ENCODE data around the gene KIF11.
"Not testable (repeated sequence)": the region's sequence is repeated elsewhere in the genome, so short reads cannot be mapped to it uniquely, and the experiment has no call there.

KIF11 gene

DNA sequence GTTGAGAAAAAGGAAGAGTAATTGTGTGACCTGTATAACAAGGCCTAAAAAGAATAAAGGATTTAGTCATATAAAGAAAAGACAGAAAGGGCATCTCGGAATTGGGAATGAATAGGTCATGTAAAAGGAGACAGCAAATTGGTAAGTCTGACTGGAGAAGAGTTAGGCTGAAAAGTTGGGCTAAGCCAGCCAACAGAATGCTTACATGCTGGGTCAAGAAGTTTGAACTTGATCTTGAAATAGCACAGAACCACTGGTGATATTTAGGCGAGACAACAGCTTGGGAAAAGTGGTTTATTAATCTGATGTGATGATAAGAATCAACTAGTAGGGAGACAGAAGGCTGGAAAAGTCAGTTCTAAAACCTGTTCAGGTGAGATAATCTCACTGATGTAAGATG lies 23.9 kb upstream of the KIF11 start:
- Histone ChIP-seq H3K4me3 (ENCODE audit: low read length) (no peak overlapping the region), H3K36me3 (ENCODE audit: control insufficient read depth, insufficient read depth, low read length) (no peaks in the 10 kb centered on the region), H3K9me3 (ENCODE audit: control insufficient read depth, insufficient read depth, low read length) (no peaks in the 10 kb centered on the region), H3K27me3 (ENCODE audit: control insufficient read depth, insufficient read depth, low read length) (no peaks in the 10 kb centered on the region), H3K4me1 (ENCODE audit: control insufficient read depth, insufficient read depth, low read length) (peaks cover 2% of the 10 kb centered on the region; the same call in 1 of the 2 replicates), H3K27ac (ENCODE audit: low read length) (no peak overlapping the region)
- no peak for DNase-seq (ENCODE audit: low read depth, low spot score)
- WGBS (ENCODE audit: insufficient coverage, insufficient read length), result no CpG with 5 or more reads among the region's 2 CpGs

DNA sequence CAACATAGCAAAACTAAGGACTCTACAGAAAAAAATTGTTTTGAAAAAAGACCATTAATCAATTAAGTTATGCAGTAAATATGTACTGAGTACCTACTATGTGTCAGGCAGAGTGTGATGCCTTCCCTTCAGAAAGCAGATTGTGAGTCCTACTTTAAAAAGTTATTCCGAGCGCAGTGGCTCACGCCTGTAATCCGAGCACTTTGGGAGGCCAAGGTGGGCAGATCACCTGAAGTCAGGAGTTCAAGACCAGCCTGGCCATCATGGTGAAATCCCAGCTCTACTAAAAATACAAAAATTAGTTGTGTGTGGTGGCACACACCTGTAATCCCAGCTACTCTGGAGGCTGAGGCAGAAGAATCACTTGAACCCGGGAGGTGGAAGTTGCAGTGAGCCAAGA lies 23.3 kb upstream of the KIF11 start:
- H3K4me1 ChIP-seq (ENCODE audit: control insufficient read depth, insufficient read depth, low read length); H3K36me3 ChIP-seq (ENCODE audit: control insufficient read depth, insufficient read depth, low read length); DNase-seq (ENCODE audit: low read depth, low spot score); H3K27ac ChIP-seq (ENCODE audit: low read length); H3K4me3 ChIP-seq (ENCODE audit: low read length); H3K9me3 ChIP-seq (ENCODE audit: control insufficient read depth, insufficient read depth, low read length); H3K27me3 ChIP-seq (ENCODE audit: control insufficient read depth, insufficient read depth, low read length): not testable (repeated sequence)
- no CpG with 5 or more reads among the region's 5 CpGs for WGBS (ENCODE audit: insufficient coverage, insufficient read length)

DNA sequence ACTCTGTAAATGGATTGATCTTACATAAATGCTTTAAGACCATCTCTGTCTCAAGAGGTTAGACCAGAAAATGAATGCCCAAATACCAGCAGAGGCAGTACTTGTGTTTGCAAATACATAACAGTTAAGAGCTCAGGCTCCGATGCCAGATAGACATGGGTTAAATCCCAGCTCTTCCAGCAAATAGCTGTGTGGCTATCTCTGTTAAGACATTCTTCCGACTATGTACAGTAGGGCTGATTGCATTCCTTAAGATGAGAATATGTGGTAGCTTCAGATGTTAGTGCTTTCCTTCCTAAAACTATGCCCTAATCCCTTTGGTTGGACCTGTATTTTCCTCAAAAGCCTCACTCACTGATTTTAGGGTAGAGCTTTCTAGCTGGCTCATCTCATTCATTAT lies 21.3 kb upstream of the KIF11 start:
- Histone ChIP-seq H3K9me3 (ENCODE audit: control insufficient read depth, insufficient read depth, low read length) (no peaks in the 10 kb centered on the region), H3K4me3 (ENCODE audit: low read length) (no peak overlapping the region), H3K27ac (ENCODE audit: low read length) (no peak overlapping the region), H3K4me1 (ENCODE audit: control insufficient read depth, insufficient read depth, low read length) (peaks cover 2% of the 10 kb centered on the region; the same call in 1 of the 2 replicates), H3K27me3 (ENCODE audit: control insufficient read depth, insufficient read depth, low read length) (no peaks in the 10 kb centered on the region), H3K36me3 (ENCODE audit: control insufficient read depth, insufficient read depth, low read length) (no peaks in the 10 kb centered on the region)
- WGBS (ENCODE audit: insufficient coverage, insufficient read length), result no CpG with 5 or more reads among the region's 2 CpGs
- no peak for DNase-seq (ENCODE audit: low read depth, low spot score)

DNA sequence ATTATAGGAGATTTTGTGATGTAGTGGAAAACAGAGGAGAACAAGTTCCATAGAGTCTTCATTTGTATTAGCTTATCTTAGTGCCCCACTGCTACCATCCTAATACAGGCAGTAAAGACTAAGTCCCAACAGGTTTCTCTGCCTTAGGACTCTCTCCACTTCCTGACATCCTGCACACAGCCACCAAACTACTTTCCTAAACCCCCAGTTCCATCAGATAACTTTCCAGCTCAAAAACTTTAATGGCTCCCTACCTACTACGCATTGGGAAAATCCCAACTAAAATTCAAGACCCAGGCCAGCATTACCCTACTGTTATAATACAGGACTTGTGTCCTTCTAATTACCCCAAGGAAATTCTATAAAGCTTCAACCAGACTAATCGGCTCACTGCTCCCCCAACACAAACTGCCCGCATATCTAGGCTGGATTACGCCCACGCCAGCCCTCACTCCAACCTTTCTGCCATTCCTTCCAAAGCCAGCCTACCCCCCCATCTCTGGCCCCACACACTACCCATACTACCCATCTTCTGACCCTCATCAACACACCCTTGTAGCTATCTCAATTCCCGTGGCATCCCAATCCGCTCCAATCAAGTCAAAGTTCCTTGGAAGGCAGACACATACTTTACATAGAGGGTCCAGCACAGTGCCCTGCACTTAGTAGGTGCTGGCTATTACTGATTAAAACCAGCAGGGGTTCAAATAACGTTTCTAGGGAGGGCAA lies 20.4 kb upstream of the KIF11 start:
- Histone ChIP-seq H3K4me3 (ENCODE audit: low read length) (peak overlapping the region; percentile 78; the same call in 1 of the 2 replicates), H3K4me1 (ENCODE audit: control insufficient read depth, insufficient read depth, low read length) (peaks cover 2% of the 10 kb centered on the region; the same call in 1 of the 2 replicates), H3K9me3 (ENCODE audit: control insufficient read depth, insufficient read depth, low read length) (no peaks in the 10 kb centered on the region), H3K36me3 (ENCODE audit: control insufficient read depth, insufficient read depth, low read length) (no peaks in the 10 kb centered on the region), H3K27me3 (ENCODE audit: control insufficient read depth, insufficient read depth, low read length) (no peaks in the 10 kb centered on the region), H3K27ac (ENCODE audit: low read length) (no peak overlapping the region)
- no CpG with 5 or more reads among the region's 8 CpGs for WGBS (ENCODE audit: insufficient coverage, insufficient read length)
- no peak for DNase-seq (ENCODE audit: low read depth, low spot score)

DNA sequence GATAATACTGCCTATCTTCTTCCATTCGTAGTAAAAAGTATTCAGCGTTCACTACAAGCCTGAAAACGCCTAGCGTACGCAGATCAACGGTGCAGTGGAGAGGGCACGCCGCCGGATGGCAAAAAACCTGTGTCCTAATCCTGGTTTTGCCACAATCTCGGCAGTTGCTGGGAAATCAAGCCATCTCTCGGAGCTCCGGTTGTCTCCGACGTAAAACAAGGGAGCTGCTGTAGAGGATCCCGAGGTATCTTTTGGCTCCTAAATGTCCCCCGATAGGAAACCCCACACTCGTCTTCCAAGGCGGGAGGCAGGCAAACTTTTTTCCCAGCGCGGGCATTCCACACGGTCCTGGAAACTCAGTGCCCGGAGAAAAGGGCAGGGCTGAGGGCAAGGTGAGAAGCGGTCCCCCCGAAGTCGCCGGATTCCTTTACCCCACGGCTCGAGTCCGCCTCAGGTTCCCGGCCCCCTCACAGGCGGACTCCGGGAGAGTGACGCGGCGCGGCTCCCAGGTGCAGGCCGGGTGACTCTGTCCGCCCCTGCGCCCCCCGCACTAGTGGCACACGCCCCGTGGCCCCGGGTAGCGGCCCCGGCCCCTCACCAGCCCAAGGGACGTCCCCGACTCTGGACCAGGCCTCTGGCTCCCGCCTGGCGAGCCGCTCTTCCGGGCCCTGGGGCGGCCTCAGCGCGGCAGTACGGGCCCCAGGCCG lies 19.7 kb upstream of the KIF11 start:
- no peak overlapping the region for H3K27ac ChIP-seq (ENCODE audit: low read length)
- peak overlapping the region; percentile 78 for H3K4me3 ChIP-seq (ENCODE audit: low read length)
- no peak for DNase-seq (ENCODE audit: low read depth, low spot score)
- peaks cover 2% of the 10 kb centered on the region; the same call in 1 of the 2 replicates for H3K4me1 ChIP-seq (ENCODE audit: control insufficient read depth, insufficient read depth, low read length)
- H3K9me3 ChIP-seq (ENCODE audit: control insufficient read depth, insufficient read depth, low read length), result no peaks in the 10 kb centered on the region
- no peaks in the 10 kb centered on the region for H3K36me3 ChIP-seq (ENCODE audit: control insufficient read depth, insufficient read depth, low read length)
- WGBS (ENCODE audit: insufficient coverage, insufficient read length), result no CpG with 5 or more reads among the region's 56 CpGs
- no peaks in the 10 kb centered on the region for H3K27me3 ChIP-seq (ENCODE audit: control insufficient read depth, insufficient read depth, low read length)

DNA sequence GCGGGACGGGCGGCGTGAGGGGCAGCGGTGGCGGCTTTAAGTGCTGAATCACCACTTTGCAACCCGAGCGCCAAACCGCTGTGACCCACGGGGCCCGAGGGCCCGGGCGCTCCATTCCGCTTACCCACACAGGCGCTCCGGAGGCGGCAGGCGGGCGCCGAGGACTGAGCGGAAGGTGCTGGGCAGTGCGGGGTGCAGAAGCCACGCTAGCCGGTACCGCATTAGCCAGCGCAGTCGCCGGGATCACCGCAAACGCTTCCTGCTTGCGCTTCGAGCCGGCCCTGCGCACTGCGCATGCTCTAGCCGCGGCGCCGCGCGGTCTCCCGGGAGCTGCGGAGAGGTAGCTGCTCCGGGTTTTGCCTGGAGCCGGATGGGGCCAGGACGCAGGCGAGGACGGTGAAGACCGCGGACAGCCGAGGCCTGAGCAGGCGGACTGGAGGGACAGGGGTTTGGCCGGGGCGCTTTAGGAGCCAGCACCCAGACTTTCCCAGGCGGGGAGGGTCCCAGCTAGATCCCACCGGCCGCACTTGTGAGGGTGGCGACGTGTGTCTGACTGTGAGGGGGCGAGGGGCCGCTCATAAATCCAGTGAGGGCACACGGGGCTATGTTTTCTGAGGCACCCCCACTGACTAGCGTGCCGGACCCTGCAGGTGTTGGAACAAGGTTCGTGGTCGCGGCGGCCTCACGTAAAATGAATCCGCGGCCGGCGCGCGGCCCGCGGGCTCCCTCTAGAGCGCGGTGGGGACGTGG lies 19.0 kb upstream of the KIF11 start, which contains the start of gene IDE:
Gene IDE, minus strand, starts transcription at position 296 of the 750 bp plus-strand sequence. Its CDS starts 74 bp downstream, at position 222.
- Histone ChIP-seq H3K27ac (ENCODE audit: low read length) (no peak within 1 kb of the TSS), H3K27me3 (ENCODE audit: control insufficient read depth, insufficient read depth, low read length) (no peaks in the 10 kb centered on the region), H3K36me3 (ENCODE audit: control insufficient read depth, insufficient read depth, low read length) (no peaks in the 10 kb centered on the region), H3K9me3 (ENCODE audit: control insufficient read depth, insufficient read depth, low read length) (no peaks in the 10 kb centered on the region), H3K4me3 (ENCODE audit: low read length) (peak within 1 kb of the TSS; percentile 78), H3K4me1 (ENCODE audit: control insufficient read depth, insufficient read depth, low read length) (peaks cover 2% of the 10 kb centered on the region; the same call in 1 of the 2 replicates)
- WGBS (ENCODE audit: insufficient coverage, insufficient read length), result no CpG with 5 or more reads among the region's 80 CpGs
- no peak for DNase-seq (ENCODE audit: low read depth, low spot score)

DNA sequence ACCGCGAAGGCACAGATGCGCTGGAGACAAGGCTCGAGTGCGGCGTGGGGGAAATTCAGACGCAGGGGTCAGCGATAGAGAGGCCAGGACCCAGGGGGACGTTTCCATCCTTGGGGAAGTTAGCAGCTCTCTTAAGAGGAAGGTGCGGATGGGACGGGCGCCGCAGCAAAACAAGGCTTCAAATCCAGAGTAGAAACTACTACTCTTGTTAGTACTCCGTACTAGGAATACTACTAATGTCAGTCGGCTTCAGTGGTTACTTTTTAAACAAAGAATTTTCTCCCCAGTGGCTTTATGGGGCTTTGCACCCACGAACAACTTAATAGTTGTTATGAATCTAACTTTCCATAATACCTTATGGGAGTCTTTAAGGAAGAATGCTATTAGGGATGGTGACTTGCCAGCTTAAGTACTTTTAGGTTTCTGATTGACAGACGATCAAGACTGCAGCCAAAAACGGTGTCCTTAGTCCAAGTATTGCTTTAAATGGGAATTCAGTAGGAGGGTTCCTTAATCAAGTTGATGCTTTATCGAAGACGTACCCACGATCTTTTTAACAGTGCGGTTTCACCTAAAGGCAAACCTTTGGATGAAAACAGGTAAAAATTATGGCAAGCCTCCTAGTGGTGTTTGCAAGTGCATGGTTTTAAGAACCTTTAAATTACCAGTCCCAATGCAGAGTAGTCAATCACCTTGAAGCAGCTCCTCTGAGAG lies 18.2 kb upstream of the KIF11 start:
- H3K27ac ChIP-seq (ENCODE audit: low read length), result no peak overlapping the region
- WGBS (ENCODE audit: insufficient coverage, insufficient read length), result no CpG with 5 or more reads among the region's 22 CpGs
- DNase-seq (ENCODE audit: low read depth, low spot score), result no peak

DNA sequence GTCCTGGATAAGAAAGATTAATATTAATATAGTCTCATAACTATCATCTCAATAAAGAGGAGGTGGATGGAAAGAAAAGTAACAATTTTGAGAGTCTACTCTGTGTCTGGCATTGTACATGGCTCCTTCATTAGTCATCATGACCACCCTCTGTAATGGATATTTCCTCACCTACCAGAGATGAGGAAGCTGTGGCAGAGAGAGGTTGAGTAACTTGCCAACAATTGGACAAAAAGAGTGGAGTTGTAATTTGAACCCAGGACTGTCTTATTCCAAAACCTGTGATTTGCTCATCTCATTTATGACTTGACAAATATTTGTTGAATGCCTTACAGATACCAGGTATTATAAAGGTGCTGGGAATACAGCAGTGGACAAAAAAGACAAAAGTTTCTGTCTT lies 17.0 kb upstream of the KIF11 start:
- H3K27ac ChIP-seq (ENCODE audit: low read length), result no peak overlapping the region
- peaks cover 2% of the 10 kb centered on the region; the same call in 1 of the 2 replicates for H3K4me1 ChIP-seq (ENCODE audit: control insufficient read depth, insufficient read depth, low read length)
- no peaks in the 10 kb centered on the region for H3K36me3 ChIP-seq (ENCODE audit: control insufficient read depth, insufficient read depth, low read length)
- DNase-seq (ENCODE audit: low read depth, low spot score), result no peak
- no peak overlapping the region for H3K4me3 ChIP-seq (ENCODE audit: low read length)
- no peaks in the 10 kb centered on the region for H3K27me3 ChIP-seq (ENCODE audit: control insufficient read depth, insufficient read depth, low read length)
- H3K9me3 ChIP-seq (ENCODE audit: control insufficient read depth, insufficient read depth, low read length), result no peaks in the 10 kb centered on the region

More for the DNA sequence above, 18.2 kb upstream of the KIF11 start:
- Histone ChIP-seq H3K4me1 (ENCODE audit: control insufficient read depth, insufficient read depth, low read length) (peaks cover 2% of the 10 kb centered on the region; the same call in 1 of the 2 replicates), H3K27me3 (ENCODE audit: control insufficient read depth, insufficient read depth, low read length) (no peaks in the 10 kb centered on the region), H3K36me3 (ENCODE audit: control insufficient read depth, insufficient read depth, low read length) (no peaks in the 10 kb centered on the region), H3K4me3 (ENCODE audit: low read length) (peak overlapping the region; percentile 78; the same call in 1 of the 2 replicates), H3K9me3 (ENCODE audit: control insufficient read depth, insufficient read depth, low read length) (no peaks in the 10 kb centered on the region)

DNA sequence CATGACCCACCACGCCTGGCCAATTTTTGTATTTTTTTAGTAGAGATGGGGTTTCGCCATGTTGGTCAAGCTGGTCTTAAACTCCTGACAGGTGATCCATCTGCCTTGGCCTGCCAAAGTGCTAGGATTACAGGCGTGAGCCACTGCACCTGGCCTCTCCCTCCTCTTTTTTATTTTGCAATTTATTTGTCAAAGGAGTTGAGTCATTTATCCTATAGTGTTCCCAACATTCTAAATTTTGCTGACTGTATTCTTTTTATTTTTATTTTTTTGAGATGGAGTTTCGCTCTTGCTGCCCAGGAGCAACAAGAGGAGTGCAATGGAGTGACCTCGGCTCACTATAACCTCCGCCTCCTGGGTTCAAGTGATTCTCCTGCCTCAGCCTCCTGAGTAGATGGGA lies 10.6 kb upstream of the KIF11 start:
- H3K36me3 ChIP-seq (ENCODE audit: control insufficient read depth, insufficient read depth, low read length); H3K4me3 ChIP-seq (ENCODE audit: low read length); H3K27me3 ChIP-seq (ENCODE audit: control insufficient read depth, insufficient read depth, low read length); H3K9me3 ChIP-seq (ENCODE audit: control insufficient read depth, insufficient read depth, low read length); DNase-seq (ENCODE audit: low read depth, low spot score); H3K27ac ChIP-seq (ENCODE audit: low read length); H3K4me1 ChIP-seq (ENCODE audit: control insufficient read depth, insufficient read depth, low read length): not testable (repeated sequence)
- no CpG with 5 or more reads among the region's 6 CpGs for WGBS (ENCODE audit: insufficient coverage, insufficient read length)
